ENCODE measurements around the gene CDH23.

CDH23 gene

DNA sequence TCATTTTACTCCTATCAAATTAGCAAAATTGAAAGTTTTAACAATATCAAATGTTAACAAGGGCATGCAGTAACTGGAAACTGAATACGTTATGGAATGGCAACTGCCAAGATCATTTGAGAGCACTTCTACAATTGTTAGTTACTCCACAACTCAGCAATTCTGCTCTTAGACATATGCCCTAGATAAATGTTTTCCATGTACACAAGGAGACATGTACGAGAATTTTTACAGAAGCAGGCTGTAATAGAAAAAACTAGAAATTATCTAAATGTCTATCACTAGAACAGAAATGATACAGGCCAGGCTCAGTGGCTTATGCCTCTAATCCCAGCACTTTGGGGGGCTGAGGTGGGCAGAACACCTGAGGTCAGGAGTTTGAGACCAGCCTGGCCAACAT, 447.4 kb downstream of the CDH23 start:
- no peak for DNase-seq

DNA sequence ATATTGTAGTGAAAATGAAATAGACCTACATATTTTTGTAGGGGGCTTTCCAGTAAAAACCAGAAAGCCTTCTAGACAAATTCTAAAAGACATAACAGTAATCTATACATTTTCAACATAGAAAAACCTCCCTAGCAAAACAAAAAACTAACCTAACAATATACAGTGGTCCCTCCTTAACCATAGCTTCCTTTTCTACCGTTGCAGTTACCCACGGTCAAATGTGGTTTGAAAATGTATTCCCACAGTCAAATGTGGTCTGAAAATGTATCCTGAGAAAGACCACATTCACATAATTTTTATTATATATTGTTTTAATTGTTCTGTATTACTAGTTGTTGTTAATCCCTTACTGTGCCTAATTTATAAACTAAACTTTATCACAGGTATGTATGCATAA, 448.0 kb downstream of the CDH23 start:
- DNase-seq = no peak

DNA sequence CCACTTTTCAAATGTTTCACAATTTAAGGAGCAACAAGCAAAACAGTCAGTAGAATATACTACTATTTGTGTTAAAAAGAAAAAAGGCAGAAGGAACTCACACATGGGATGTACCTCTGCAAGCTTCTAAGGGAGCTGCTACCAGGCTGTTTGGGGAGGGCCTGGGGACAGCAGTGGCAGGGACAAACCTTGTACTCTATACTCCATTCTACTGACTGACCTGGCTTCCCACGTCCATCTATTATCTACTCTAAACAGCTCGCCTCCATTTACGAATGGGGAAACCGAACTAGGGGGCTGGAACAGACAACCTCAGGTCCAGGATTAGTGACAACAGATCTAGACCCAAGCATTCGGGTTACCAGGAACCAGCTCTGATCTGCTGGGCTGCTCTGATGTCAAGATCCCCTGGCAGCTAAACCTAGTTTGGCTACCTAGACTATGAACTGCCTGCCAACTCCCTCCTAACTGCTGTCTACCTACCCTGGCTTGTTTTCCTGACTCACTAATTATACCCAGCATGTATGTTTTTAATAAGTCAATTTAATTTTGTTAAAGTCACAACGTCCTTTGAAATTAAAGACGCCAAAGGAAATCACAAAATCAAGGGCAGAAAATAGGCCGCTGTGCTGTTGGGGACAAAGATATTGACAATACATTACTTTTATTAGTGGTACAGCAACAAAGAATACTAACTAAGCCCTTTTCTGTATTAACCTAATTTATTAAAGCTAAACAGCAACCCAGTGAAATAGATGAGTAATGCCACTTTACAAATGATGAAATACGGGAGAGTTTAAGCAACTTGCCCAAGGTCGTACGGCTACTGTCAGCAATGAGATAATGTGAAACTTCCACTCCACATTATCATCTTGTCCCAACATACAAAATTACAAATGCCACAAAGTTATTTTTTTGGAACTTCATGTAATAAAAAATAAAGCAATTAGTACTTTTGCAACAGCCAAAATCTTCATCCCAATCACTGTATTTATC, 449.0 kb downstream of the CDH23 start:
- DNase-seq = peak; percentile 83 to 86

DNA sequence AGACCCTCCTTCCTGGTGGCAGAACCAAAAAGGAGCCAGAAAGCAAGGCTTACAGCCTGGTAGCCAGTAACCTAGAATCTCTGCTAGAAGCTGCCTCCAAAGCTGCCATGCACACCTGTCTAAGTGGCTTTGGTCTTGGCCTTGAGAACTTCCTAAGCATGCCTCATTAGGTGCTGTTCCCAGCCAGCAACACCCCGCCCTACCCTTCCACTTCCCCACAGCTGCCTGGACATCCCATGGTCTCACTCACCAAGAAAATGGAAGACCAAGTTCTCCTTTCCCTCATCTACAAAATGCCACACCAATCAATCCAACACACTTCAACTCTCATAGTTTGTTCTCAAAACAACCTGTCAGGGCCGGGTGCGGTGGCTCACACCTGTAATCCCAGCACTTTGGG, 450.1 kb downstream of the CDH23 start:
- peak; percentile 70 to 75 for DNase-seq

DNA sequence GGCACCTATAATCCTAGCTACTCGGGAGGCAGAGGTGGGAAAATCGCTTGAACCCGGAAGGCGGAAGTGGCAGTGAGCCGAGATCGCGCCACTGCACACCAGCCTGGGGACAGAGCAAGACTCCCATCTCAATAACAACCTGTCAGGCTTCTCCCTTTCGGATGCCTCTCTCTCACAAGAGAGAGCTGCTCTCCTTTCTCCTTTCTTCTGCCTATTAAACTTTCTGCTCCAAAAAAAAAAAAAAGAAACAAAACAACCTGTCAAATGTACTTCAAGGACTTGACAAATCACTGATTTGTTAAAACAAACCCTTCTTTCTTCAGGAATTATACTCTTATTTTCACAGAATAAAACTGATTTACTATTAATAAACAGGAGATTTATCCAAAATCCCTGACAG, 450.7 kb downstream of the CDH23 start:
- no peak for DNase-seq

DNA sequence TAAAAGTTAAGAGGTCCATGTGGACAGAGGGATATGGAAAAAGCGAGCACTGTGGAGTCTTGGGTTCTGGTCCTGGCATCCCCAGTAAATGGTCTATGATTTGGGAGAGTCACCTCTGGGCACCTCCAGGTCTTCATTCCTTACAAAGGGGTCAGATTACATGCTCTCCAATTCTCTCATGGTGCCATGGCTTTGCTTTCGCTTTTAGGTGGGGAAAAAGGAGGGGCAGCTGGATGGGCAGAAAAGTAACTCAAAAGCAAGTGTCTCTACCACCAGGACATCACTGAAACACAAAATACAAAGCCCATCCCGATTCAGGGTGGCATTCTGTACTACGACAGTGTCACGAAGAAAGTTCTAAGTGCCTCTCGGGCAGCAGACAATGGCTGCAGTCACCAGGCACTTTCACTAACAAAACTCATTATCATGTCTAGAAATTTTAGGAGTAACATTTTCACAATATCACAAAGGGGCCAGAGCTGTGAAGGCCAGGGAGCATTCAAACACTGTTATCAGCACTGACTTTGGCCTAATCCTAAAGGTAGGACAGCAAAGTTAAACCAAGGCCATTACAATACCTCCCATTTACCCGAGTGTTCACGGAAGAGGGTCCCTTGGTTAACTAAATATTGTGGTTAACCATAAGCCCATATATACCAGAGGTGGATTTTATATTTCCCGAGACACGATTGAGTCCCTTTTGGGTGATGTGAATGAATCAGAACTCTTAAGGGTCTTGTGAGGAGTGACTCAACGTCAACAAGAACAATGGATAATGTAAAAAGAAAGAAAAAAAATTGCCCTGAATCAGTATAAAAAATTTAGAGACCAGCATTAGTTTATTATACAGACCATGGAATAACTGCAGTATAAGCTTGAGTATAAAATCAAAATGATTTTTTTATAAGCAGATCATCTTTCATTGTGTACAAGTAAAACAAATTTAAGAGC, 451.9 kb downstream of the CDH23 start:
- no peak for DNase-seq

DNA sequence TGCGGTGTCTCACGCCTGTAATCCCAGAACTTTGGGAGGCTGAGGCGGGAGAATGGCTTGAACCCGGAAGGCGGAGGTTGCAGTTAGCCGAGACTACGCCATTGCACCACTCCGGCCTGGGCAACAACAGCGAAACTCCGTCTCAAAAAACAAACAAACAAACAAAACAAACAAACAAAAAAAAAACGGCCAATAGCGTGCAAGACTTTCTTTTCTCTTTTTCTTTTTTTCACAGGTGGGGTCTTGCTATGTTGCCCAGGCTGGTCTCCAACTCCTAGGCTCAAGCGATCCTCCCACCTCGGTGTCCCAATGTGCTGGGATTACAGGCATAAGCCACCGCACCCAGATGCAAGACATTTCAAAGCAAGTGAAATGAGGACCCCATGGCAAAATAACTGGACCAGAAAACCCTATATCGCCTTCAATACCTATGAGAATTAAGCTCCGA, 452.8 kb downstream of the CDH23 start:
- DNase-seq = no peak

DNA sequence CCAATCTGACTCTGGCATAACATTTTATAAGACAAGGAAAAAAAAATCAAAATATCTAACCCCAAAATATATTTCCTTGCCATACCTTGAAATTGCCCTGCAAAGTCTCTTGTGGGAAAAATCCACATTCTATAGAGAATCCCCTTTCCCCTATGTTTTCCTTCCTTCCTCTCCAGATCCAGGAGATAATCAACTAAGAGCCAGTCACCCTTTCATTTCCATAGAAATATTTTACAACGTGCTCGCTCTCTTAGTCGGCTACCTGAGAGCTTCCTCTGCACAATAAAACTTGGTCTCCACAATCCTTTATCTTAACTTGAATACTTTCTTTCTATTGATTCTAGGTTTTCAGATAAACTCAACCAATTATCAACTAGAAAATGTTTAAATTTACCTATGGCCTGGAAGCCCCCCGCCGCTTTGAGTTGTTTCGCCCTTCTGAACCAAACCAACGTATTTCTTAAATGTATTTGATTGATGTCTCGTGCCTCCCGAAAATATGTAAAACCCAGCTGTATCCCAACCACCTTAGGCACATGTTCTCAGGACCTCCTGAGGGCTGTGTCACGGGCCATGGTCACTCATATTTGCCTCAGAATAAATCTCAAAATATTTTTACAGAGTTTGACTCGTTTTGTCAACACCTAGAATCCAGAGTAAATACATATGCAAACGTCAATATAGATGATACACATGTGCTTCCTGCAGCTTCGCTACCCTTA, 453.5 kb downstream of the CDH23 start:
- no peak for DNase-seq

DNA sequence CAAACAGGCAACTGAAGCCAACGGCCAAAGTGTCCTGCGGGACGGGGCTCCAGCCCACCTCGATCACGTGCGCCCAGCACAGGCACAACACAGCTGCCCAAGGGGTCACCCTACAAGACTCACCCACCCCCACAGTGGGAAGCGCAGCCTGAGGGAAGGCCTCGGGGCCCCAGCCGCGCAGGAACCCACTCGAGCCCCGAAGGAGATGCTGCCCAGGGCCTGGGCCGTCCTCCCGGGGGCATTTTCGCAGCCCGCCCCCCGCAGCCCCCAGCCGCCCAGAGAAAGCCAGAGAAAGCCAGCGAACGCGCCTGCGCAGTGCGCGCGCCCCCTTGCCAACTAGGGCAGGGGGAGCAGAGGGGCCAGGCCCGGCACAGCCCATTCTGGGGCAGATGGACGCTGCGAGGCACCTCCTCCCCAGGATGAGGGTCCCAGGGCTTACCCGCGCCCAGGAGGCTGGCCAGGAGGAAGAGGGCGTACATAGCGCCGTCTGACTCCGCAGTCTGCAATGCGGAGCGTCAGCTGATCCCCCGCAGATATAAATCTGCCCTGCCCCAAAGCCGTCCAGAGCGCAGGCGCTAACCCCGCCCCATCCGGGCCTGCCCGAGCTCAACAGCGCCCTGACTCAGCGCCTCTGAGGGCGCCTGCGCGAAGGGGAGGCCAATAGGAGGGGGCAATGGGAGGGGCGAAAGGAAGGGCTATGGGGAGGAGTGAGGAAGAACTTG, 454.2 kb downstream of the CDH23 start, which contains the start of gene PSAP:
TSS of gene PSAP (minus strand) at position 509 of the 722 bp plus-strand sequence. CDS start at position 479, 30 bp downstream.
- DNase-seq = peak; percentile 98 to 99

DNA sequence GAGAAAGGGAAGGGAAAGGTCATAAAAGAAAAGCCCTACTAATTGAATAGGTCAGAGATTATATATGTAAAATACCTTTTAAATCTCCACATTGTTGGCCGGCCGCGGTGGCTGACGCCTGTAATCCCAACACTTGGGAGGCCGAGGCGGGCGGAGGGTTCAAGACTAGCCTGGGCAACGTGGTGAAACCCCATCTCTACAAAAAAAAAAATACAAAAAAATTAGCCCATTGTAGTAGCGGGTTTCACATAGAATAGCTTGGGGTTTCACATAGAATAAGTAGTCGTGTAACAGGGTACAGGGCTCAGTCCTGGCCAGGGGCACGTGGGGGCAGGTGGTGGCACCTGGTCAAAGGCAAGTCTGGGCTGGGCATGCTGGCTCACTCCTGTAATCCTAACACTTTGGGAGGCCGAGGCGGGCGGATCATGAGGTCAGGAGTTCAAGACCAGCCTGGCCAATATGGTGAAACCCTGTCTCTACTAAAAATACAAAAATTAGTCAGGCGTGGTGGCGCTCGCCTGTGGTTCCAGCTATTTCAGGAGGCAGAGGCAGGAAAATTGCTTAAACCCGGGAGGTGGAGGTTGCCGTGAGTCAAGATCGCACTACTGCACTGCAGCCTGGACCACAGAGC, 454.9 kb downstream of the CDH23 start:
- DNase-seq = peak in 1 of 2 donors; percentile 79

DNA sequence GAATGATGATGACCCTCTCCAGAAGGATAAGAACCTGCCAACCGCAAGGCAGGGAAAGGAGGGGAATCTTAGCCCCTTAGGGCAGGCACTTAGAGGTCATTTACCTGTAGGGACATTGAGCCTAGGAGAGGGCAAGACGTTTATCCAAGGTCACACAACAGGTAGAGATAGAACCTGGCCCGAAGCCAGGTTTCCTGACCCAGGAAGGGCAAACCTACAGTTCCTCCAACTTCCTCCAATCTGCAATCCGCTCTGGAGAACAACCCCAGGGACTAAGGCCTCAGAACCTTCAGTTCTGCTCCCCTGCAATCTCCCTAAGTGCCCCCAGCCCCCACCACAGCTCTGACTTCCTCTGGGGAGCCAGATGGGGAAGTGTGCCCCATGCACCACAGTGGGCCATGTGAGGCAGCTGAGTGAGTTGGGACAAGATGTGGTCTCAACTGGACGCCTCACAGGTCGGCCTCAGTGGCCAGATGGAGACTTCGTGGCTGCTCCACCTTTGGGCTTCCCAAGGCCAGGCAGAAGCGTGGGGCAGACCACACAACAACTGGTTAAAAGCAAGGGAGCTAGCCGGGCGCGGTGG, 455.7 kb downstream of the CDH23 start:
- DNase-seq = peak; percentile 68 to 80

DNA sequence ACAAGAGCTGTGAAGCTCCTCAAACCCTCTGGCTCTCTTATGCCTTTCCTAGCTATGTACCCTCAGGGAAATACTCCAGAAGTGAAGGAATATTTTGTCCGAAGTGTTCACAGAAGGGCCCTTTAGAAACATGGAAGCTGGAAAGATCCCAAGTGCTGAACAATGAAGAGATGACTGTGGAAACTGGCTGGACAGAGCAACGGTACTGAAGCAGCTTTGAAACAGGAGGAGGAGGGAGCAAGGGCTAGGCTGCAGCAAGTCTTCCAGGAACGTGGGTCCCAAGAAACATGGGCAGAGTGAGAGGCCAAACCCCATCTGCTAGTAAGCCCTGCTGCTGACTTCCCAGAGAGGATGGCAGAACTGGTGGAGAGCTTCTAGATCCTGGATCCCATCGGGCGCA, 457.3 kb downstream of the CDH23 start:
- DNase-seq = no peak

DNA sequence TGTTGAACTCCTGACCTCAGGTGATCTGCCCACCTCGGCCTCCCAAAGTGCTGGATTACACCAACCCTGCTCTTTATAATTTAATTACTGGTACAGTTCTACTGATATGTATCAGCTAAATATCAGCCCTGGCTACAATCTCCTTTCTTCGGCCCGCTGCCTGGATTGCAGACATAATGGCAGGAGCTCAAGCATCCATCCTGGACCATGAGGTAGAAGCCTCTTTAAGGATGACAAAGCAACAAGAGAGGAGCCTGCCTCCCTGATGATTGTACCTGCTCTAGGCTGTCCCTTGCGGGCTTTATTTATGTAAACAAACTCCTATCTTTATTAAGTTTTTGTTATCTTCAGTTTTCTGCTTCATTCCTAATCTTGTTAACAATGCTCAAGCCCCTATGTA, 459.9 kb downstream of the CDH23 start:
- no peak for DNase-seq

DNA sequence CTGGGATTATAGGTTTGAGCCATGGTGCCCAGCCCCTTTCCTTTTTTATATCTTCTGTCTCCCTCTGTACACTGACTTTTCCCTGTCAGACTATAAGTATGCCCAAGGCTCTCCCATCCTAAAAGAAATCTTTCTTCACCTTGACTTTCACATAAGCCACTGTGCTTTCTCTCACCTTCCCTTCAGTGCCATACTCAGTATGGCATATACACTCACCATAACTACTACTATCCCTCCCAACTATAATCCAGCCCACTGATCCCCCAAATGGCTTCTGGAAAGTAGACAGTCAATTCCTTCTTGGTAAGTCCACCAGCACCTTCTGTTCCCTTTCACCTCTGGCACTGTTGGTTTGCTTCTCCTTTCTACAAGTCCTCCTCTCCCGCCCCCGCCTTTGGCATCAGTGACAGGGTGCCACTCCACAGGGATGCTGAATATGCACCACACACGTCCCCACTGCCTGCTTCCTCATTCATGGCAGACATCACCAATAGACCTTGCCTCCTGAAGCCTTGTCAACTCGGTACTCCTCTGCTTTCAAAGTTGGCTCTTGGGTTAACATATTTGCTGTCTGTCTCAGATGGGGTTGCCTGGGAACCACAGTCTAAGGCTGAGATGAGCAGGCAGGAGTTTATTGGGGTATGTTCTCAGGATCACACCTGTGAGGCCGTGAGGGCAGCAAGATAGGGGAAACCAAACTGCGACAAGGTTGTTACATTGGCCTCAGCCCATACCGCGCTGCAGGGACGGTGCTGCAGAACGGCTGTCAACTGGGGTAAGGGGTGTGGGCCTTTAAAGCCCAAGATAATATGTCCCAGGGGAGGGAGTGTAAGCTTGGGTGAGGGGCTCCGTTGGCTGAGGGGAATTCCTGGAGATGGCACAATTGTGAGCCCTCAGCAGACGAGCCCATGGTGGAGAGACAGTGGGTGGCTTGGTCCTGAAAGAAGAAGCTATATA, 461.5 kb downstream of the CDH23 start:
- DNase-seq = peak; percentile 82 to 89

DNA sequence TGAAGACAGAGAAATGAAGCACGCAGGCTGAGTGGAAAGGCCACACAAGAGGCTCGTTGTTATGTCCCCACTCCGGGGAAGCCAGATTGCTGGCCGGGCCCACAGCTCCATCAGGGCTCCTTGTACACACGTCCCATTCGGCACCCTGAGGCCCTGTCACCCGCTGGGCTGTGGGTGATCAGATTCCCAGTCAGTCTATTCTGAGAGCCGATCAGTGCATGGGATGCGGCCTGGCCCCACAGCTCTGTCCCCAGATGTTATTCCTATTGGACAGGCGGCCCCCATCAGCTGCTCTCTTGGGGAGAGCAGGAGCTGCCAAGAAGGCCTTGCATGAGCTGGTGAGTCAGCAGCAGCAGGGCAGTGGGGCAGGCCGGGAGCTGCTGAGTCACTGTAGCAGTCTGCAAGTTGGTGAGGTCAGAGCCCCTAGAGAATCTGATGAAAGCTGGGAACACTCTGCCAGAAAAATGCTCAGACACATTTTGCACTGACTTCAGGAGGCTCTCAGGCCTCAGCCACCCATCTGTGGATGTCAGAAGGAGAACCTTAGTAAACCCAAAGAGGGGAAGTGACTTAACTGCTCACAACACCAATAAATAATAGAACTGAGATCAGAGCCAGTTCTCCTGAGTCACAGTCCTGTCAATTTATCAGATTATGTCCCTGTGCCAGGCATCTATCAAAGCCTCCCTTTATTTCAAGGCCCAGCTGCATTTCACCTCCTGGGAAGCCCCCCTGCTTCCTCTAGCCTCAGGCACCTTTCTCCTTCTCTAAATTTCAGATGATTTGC, 463.7 kb downstream of the CDH23 start:
- peak; percentile 94 to 99 for DNase-seq

DNA sequence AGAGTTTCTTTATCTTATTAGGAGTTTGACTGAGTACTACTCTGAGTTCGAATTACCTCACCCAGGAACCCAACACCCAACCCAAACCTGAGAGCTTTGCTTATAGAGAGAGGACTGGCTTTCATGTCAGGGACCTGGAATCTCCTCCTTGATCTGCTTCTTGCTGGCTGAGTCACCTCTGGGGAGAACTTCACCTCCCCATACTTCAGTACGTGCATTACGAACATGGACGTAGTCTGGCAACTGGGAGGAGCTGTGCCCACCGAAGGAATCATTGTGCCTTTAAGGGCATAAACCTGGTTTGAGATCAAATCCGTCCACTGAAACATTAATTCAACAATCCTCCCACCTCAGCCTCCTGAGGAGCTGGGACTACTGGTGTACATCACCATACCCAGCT, 466.5 kb downstream of the CDH23 start:
- no peak for DNase-seq

DNA sequence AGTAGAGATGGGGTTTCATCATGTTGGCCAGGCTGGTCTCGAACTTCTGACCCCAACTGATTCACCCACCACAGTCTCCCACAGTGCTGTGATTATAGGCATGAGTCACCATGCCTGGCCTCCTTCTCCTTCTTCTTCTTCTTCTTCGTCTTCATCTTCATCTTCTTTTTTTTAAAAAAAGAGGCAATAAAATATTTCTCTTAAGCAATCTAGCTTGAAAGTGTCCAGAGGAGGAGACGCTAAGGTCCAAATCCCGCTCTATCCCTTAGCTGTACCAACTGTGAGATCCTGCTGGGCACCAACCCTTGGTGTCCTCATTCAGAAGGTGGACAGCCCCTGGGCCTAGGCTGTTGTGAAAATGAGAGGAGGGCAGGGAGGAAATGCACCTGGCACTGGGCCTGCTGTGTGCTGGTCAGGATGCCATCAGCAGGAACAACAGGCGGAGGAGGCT, 468.2 kb downstream of the CDH23 start:
- peak; percentile 42 to 44 for DNase-seq
